Fibroblast of gingiva (primary cell): ENCODE measurements around the gene MGAT2.

ENCODE experiments used
- DNase-seq: peaks from one replicate; pipeline ENCODE4 v3.0.0-alpha.2; 2011; ENCODE audit warnings: low read depth

MGAT2 gene

GRCh38 chr14:49657500-49657899 is 36.9 kb downstream of the MGAT2 start:
- peak; percentile 8 for DNase-seq

DNA sequence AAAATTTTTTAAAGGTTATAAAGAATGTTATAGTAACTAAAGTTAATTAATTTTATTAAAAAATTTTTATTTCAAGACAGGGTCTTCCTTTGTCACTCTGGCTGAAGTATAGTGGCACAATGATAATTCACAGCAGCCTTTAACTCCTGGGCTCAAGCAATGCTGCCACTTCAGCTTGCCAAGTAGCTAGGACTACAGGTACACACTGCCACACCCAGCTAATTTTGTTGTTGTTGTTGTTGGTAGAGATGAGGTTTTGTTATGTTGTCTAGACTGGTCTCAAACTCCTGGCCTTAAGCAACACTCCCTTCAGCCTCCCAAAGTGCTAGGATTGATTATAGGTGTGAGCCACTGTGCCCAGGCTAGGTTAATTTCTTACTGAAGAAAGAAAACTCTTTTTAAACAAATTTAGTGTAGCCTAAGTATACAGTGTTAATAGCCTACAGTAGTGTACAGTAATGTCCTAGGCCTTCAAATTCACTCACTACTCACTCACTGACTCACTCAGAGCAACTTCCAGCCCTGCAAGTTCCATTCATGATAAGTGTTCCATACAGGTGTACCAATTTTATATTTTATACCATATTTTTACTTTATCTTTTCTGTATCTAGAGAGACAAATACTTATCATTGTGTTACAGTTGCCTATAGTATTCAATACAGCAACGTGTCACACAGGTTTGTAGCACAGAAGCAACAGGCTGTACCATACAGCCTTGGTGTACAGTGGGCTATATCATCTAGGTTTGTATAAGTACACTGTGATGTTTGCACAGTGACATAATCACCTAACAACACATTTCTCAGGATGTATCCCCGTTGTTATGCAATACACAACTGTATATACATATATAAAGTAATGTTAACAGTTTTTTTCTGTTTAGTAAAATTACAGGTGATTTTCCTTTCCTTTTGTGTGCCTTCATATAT is 39.2 kb downstream of the MGAT2 start:
- no peak for DNase-seq

GRCh38 chr14:49670475-49670874 is 49.9 kb downstream of the MGAT2 start:
- no peak for DNase-seq
